HepG2 (cell line): ENCODE results near the gene MBD3. TPM values are rescaled to one million over a fixed set of nuclear protein-coding genes. Genes with fewer than 3 reads are reported as not detected.

Experiments used
- ATAC-seq: fragments of 200-7000 bp; cut with Tn5 transposase; 3 replicates; pipeline ENCODE4 v1.9.1; 2020; ENCODE audit warnings: mild to moderate bottlenecking, moderate library complexity
- BruUV-seq: library from RNA; stranded (reverse); fragments of 400-500 nt; replicated peaks from 2 replicates; lab custom pipeline; 2021; lab: Mats Ljungman, UMichigan
- CTCF ChIA-PET: fragments of 300-600 bp; formaldehyde crosslinking; extraction: SDS; loops from one replicate; lab custom pipeline; 2021; ENCODE audit warnings: low total read pairs, inconsistent platforms, low intra/inter-chr PET ratio; lab: Yijun Ruan, JAX
- POLR2A ChIA-PET: fragments of 350-600 bp; sonication (Branson Sonifier 250); formaldehyde crosslinking; loops from one replicate; lab custom pipeline; 2020; ENCODE audit warnings: antibody characterized with exemption, inconsistent platforms; lab: Yijun Ruan, JAX
- DNase-seq: peaks from one replicate; pipeline ENCODE4 v3.0.0-alpha.2; 2015; ENCODE audit warnings: low spot score
- FAIRE-seq: peaks from 3 replicates; lab custom pipeline; 2011; peaks lifted over from hg19 to GRCh38; lab: Jason Lieb, UNC
- H2AFZ ChIP-seq: one replicate; pipeline ENCODE4 v1.6.1; 2011; ENCODE audit warnings: low read length, inconsistent platforms
- H3K27ac ChIP-seq: fragments of 300-600 bp; 3 replicates; pipeline ENCODE4 v1.8.0; 2011; ENCODE audit warnings: mixed run types, mild to moderate bottlenecking, mixed read lengths, low read length, inconsistent platforms; ENCODE audit not compliant: insufficient read depth; ENCODE audit errors: extremely low read length
- H3K27me3 ChIP-seq, 2 experiments: fragments of 200-600 bp in 1 of 2; 2 replicates in 1 of 2; 3 replicates in 1 of 2; pipeline versions ENCODE4 v1.6.0 to v1.8.0; 2011; ENCODE audit warnings: low read length in 2 of 2, mild to moderate bottlenecking in 2 of 2, moderate library complexity in 2 of 2, inconsistent platforms in 1 of 2; ENCODE audit not compliant: insufficient read depth in 2 of 2, control insufficient read depth in 1 of 2
- H3K36me3 ChIP-seq, 2 experiments: fragments of 200-600 bp in 1 of 2; replicated peaks in 1 of 2; 2 replicates in 1 of 2; 3 replicates in 1 of 2; pipeline versions ENCODE4 v1.5.1 to v1.8.0; 2011; ENCODE audit warnings: low read length in 2 of 2, inconsistent platforms in 1 of 2; ENCODE audit not compliant: insufficient read depth in 2 of 2, control insufficient read depth in 1 of 2
- H3K4me1 ChIP-seq: 2 replicates; pipeline ENCODE4 v1.5.1; 2012; ENCODE audit warnings: low read length, inconsistent platforms; ENCODE audit not compliant: insufficient read depth
- H3K4me2 ChIP-seq: 2 replicates; pipeline ENCODE4 v1.6.0; 2011; ENCODE audit warnings: low read depth, low read length, inconsistent platforms
- H3K4me3 ChIP-seq, 3 experiments: fragments of 200-600 bp in 1 of 3; sonication (generic), shearing (Covaris generic) in 1 of 3; replicated peaks in 1 of 3; 2 replicates each; pipeline ENCODE4 v1.5.1; 2011 to 2016; ENCODE audit warnings: low read length in 3 of 3, inconsistent platforms in 2 of 3, low read depth in 2 of 3, mild to moderate bottlenecking in 2 of 3, control low read depth in 1 of 3, mixed read lengths in 1 of 3; ENCODE audit not compliant: insufficient read depth in 1 of 3
- H3K79me2 ChIP-seq: one replicate; pipeline ENCODE4 v1.6.1; 2011; ENCODE audit warnings: low read length, inconsistent platforms; ENCODE audit not compliant: insufficient read depth
- H3K9ac ChIP-seq: 2 replicates; pipeline ENCODE4 v1.6.0; 2011; ENCODE audit warnings: mild to moderate bottlenecking, low read depth, low read length, inconsistent platforms; ENCODE audit not compliant: insufficient read depth
- H3K9me3 ChIP-seq: 2 replicates; pipeline ENCODE4 v1.5.1; 2012; ENCODE audit warnings: mild to moderate bottlenecking, low read length
- H4K20me1 ChIP-seq: 2 replicates; pipeline ENCODE4 v1.6.0; 2011; ENCODE audit warnings: inconsistent platforms, mild to moderate bottlenecking, low read length, moderate library complexity; ENCODE audit not compliant: insufficient read depth
- IRF1 ChIP-seq: sonication (generic); formaldehyde crosslinking; IDR thresholded peaks from 2 replicates; pipeline ENCODE4 v1.4.0; 2020; ENCODE audit warnings: low read depth, mild to moderate bottlenecking, missing genetic modification reagents
- KLF15 ChIP-seq: sonication (generic); formaldehyde crosslinking; IDR thresholded peaks from 2 replicates; pipeline ENCODE4 v1.8.1; 2023; ENCODE audit warnings: borderline replicate concordance, mild to moderate bottlenecking, inconsistent platforms, missing genetic modification reagents, mixed read lengths
- ZBTB33 ChIP-seq: sonication (generic); formaldehyde crosslinking; IDR thresholded peaks from 2 replicates; pipeline ENCODE4 v1.4.0; 2020; ENCODE audit warnings: missing genetic modification reagents
- ZNF639 ChIP-seq: conservative IDR thresholded peaks from 2 replicates; pipeline ENCODE4 v1.6.1; 2018; ENCODE audit warnings: missing genetic modification reagents
- WGBS: methylation state at CpG from one replicate; pipeline ENCODE4 v1.1.6; 2017; ENCODE audit warnings: low lambda C conversion rate; 5-methylcytosine and 5-hydroxymethylcytosine counted together
- in situ Hi-C: cut with HindIII; loops from 2 replicates; pipeline ENCODE4 v1.10.0; 2017; ENCODE audit warnings: low pct_unique_long_range_greater_than_20kb; ENCODE audit not compliant: extremely low pct_ligation_motif_present
- intact Hi-C: fragments of 100-400 bp; cut with micrococcal nuclease; formaldehyde crosslinking; loops from one replicate; pipeline ENCODE4 v1.10.0; 2022; ENCODE audit not compliant: unreplicated experiment
- polyA plus RNA-seq, 8 experiments: library from polyadenylated mRNA; depleted of rRNA in 3 of 8; stranded (reverse) in 7 of 8; unstranded in 1 of 8; fragments of >200 nt; fragmentation: Illumina TruSeq in 4 of 8; extraction: Trizol in 4 of 8; gene quantifications; 2 replicates each; pipeline versions ENCODE4 v1.2.1 to v1.2.3, GENCODE V29; 2011 to 2016; ENCODE audit warnings: low read depth in 4 of 8, missing spikeins in 1 of 8, mixed read lengths in 1 of 8; ENCODE audit not compliant: insufficient read depth in 1 of 8
- total RNA-seq, 5 experiments: library from RNA; depleted of rRNA; stranded (reverse); fragments of >200 nt; fragmentation: Illumina TruSeq; extraction: Trizol; gene quantifications; 2 replicates each; pipeline ENCODE4 v1.2.3, GENCODE V29; 2016; ENCODE audit warnings: low read depth in 1 of 5

MBD3 gene
- total and polyA plus RNA-seq, 2 of the 13 experiments (the other 11 are each of a cell fraction or from before 2014, with no cell fraction given), result 21.2 to 76.9 TPM

- H3K4me2 ChIP-seq, result no peak overlapping the region
- no peak overlapping the region for H2AFZ ChIP-seq
- in situ Hi-C loops, result no loop called here
- peaks cover 7% of the 10 kb centered on the region; the same call in 1 of the 2 replicates for H3K4me1 ChIP-seq
- intact Hi-C loops, result no loop called here
- ATAC-seq, result no peak
- BruUV-seq, result no TSS peak
- H3K36me3 ChIP-seq, result peaks cover 0 to 1% of the 10 kb centered on the region in 2 experiments; a peak in 2 of 5 replicates
- no peak overlapping the region for H3K9ac ChIP-seq
- no peaks in the 10 kb centered on the region for H3K79me2 ChIP-seq
- CTCF ChIA-PET, result no interaction called here
- no peak for DNase-seq
- FAIRE-seq, result no peak
- POLR2A ChIA-PET, result no interaction called here
- no peaks in the 10 kb centered on the region for H4K20me1 ChIP-seq
- H3K27me3 ChIP-seq, result no peaks in the 10 kb centered on the region
- TF ChIP-seq KLF15 (no peak), IRF1 (CRISPR knock-in tag) (no peak), ZBTB33 (CRISPR knock-in tag) (0 out of 2 replicates have a peak, but pooled peaks have one; percentile 28), ZNF639 (CRISPR knock-in tag) (no peak)
- no peaks in the 10 kb centered on the region for H3K9me3 ChIP-seq
- H3K4me3 ChIP-seq, result no peak overlapping the region
- WGBS, result 96% methylated on average over 36 of the region's 66 CpGs
- H3K27ac ChIP-seq, result no peak overlapping the region
Observed at GRCh38 chr19:1556390-1557070, 36.1 kb downstream of the MBD3 start.
